Activated naive CD4-positive, alpha-beta T cell treated with anti-CD3 and anti-CD28 coated beads, Interleukin-2, amount 50 U/mL, for 72 hours (primary cell): ENCODE results near the gene UBE2O. TPM values are rescaled to one million over a fixed set of nuclear protein-coding genes. Genes with fewer than 3 reads are reported as not detected.

Source experiments
- ATAC-seq, 2 donors: fragments of 150-1000 bp; cut with Tn5 transposase; 2 replicates each; pipeline ENCODE4 v1.10.0; 2021; ENCODE audit warnings: mild to moderate bottlenecking in 2 of 2, moderate library complexity in 2 of 2
- DNase-seq, 2 donors: peaks; one replicate each; pipeline ENCODE4 v3.0.0; 2021 to 2022; ENCODE audit warnings: low spot score in 2 of 2
- H3K27ac Mint-ChIP-seq, 2 donors: one replicate each; pipeline ENCODE4 v1.8.0; 2022; ENCODE audit warnings: mild to moderate bottlenecking in 2 of 2, mixed read lengths in 2 of 2
- H3K36me3 Mint-ChIP-seq, 2 donors: one replicate each; pipeline ENCODE4 v1.8.0; 2022; ENCODE audit warnings: mixed read lengths in 2 of 2
- H3K9me3 Mint-ChIP-seq, 2 donors: one replicate each; pipeline ENCODE4 v1.8.0; 2022; ENCODE audit warnings: mixed read lengths in 2 of 2
- total RNA-seq, 2 donors: library from RNA; stranded (reverse); gene quantifications; one replicate each; pipeline ENCODE4 v1.2.3, GENCODE V29; 2022

Gene UBE2O
- total RNA-seq, 2 donors from 2014 or later: 17.3 to 45.8 TPM

GRCh38 chr17:76381633-76382350, 71.2 kb downstream of the UBE2O start:
- DNase-seq (no peak), ATAC-seq (no peak)
- Mint-ChIP-seq H3K27ac (no peak overlapping the region), H3K9me3 (no peaks in the 10 kb centered on the region), H3K36me3 (no peaks in the 10 kb centered on the region)

DNA sequence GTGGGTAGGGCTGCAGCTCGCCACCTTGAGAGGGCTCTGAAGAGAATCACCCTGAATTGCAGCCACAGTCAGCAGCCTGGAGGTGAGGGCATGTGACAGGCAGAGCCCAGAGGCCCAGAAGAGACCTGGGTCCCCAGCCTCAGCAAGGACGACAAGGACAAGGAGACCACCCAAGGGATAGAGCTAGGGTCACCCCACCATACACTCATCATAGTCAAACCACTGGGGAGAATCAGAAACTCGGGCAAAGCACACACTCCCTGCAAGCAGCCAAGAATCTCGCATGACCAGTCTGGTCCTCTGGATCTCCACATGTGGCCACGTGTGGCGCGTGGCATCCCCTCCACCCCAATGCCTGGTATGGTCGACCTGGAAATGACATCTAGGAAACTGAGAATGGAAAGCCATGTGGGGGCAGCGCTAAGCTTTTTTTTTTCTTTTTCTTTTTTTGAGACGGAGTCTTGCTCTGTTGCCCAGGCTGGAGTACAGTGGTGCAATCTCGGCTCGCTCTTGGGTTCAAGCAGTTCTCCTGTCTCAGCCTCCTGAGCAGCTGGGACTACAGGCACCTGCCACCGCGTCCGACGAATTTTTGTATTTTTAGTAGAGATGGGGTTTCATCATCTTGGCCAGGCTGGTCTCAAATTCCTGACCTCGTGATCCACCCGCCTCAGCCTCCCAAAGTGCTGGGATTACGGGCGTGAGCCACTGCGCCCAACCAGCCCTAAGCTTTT, 73.1 kb downstream of the UBE2O start:
- ATAC-seq: no peak
- H3K9me3 Mint-ChIP-seq: no peaks in the 10 kb centered on the region
- DNase-seq: no peak
- no peak overlapping the region for H3K27ac Mint-ChIP-seq
- no peaks in the 10 kb centered on the region for H3K36me3 Mint-ChIP-seq

- no peak for ATAC-seq
Measured at GRCh38 chr17:76379275-76379641, 73.7 kb downstream of the UBE2O start.

GRCh38 chr17:76378548-76379274, 74.2 kb downstream of the UBE2O start:
- Mint-ChIP-seq H3K27ac (no peak overlapping the region), H3K9me3 (no peaks in the 10 kb centered on the region), H3K36me3 (no peaks in the 10 kb centered on the region)
- DNase-seq: no peak
- no peak for ATAC-seq

More at GRCh38 chr17:76379275-76379641, 73.7 kb downstream of the UBE2O start:
- no peak overlapping the region for H3K27ac Mint-ChIP-seq
- H3K36me3 Mint-ChIP-seq: no peaks in the 10 kb centered on the region
- no peaks in the 10 kb centered on the region for H3K9me3 Mint-ChIP-seq
- no peak for DNase-seq

DNA sequence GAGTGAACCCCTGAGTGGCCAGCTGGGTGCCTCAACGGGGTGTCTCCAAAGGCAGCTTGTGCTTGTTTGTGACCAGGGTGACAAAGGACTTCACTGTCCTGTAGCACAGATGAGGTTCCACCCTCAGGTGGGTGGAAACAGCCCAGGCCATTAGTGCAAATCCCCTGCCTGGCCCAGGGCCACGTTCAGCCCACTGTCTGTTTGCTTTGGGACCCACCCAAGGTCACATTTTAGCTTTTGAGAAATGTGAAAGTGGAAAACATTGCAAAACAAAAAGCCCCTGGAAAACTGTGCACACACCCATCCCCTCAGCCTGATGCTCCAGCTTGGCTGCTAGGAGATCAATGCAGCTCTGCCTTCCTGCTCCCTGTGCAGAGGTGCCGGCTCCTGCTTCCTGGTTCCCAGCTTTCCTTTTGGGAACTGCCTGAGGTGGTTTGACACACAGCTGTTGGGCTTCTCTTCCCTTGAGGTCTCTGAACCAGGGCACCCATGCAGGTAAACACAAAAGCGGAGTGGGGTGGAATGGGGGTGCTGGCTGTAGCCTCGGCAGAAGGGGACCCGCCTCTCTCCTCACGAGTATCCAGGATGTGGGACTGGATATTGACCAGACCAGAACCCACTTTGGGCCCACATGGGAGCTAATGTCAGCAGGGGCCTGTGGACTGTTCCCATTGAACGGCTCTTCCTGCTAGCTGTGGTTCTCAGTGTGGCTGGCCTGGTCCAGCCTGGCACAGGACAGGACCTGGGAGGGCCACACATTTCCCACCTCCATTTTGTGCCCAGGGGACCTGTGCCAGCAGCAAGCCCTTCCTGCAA, 76.4 kb downstream of the UBE2O start:
- DNase-seq (no peak), ATAC-seq (no peak)
- H3K36me3 Mint-ChIP-seq: no peaks in the 10 kb centered on the region
- H3K27ac Mint-ChIP-seq: no peak overlapping the region
- no peaks in the 10 kb centered on the region for H3K9me3 Mint-ChIP-seq

- no peaks in the 10 kb centered on the region for H3K36me3 Mint-ChIP-seq
- H3K27ac Mint-ChIP-seq: no peak overlapping the region
- no peaks in the 10 kb centered on the region for H3K9me3 Mint-ChIP-seq
- DNase-seq (no peak), ATAC-seq (peak in 1 of 2 donors; percentile 79)
Measured at GRCh38 chr17:76371656-76372628, 81.0 kb downstream of the UBE2O start.

- DNase-seq (no peak), ATAC-seq (peak in 1 of 2 donors; percentile 46)
- H3K27ac Mint-ChIP-seq: no peak overlapping the region
- H3K9me3 Mint-ChIP-seq: no peaks in the 10 kb centered on the region
- H3K36me3 Mint-ChIP-seq: no peaks in the 10 kb centered on the region
Measured at GRCh38 chr17:76370261-76370993, 82.5 kb downstream of the UBE2O start.

DNA sequence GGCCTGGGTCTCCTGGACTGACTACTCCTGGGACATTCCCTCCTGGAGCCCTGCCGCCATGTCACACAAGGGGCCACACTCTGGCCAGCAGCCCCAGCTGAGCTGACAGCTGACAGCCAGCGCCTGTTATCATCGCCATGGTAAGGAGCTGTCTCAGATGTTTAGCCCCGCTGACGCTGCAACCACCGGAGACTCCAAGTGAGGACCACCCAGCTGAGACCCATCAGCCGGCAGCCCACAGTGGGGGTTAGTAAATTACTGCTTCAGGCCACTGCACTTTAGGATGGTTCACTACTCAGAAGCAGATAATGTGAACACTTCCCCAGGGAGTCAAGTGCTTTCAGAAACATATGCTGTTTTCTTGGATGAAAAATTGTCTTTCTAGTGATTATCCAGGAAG, 83.1 kb downstream of the UBE2O start:
- H3K9me3 Mint-ChIP-seq: no peaks in the 10 kb centered on the region
- ATAC-seq: no peak
- no peak overlapping the region for H3K27ac Mint-ChIP-seq
- no peaks in the 10 kb centered on the region for H3K36me3 Mint-ChIP-seq
- DNase-seq: no peak

GRCh38 chr17:76369379-76369778, 83.6 kb downstream of the UBE2O start:
- DNase-seq (no peak), ATAC-seq (no peak)
- no peaks in the 10 kb centered on the region for H3K36me3 Mint-ChIP-seq
- H3K9me3 Mint-ChIP-seq: no peaks in the 10 kb centered on the region
- H3K27ac Mint-ChIP-seq: no peak overlapping the region

DNA sequence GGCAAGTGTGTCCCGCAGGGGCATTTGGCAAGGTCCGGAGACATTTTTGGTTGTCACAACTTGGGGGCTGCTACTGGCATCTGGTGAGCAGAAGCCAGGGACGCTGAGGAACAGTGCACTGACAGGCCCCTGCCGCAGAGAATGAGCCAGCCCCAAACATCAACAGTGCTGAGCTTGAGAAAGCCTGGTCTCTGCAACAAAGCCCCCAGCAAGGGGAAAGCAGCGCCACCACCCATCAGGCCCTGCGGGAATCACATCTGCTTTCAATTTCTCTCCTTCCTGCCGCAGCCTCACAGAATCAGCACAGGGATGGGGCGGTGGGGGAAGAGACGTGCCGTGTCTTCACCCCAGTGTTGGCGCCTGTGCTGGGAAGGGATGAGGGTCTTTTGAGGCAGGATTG, 84.4 kb downstream of the UBE2O start:
- Mint-ChIP-seq H3K36me3 (no peaks in the 10 kb centered on the region), H3K9me3 (no peaks in the 10 kb centered on the region), H3K27ac (no peak overlapping the region)
- DNase-seq (no peak), ATAC-seq (no peak)

DNA sequence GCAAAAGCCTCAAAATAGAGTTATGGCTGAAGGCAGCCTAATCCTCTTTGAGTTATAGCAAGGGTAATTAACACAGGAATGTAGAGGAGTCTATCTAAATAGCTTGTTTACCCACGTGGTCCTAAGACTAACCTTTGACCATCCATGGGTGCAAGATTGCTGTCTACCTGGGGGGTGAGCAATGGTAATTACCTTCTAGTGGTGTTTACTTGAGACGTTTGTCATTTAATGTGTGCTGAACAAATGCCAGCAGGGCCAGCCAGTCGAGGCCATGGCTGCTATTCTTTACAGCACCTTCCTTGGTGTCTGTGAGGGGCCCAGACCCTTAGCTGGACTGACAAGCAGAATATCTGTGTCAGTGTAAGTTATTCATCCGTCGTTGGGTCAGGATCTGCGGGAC, 85.3 kb downstream of the UBE2O start:
- H3K9me3 Mint-ChIP-seq: no peaks in the 10 kb centered on the region
- H3K36me3 Mint-ChIP-seq: no peaks in the 10 kb centered on the region
- DNase-seq (no peak), ATAC-seq (no peak)
- no peak overlapping the region for H3K27ac Mint-ChIP-seq

GRCh38 chr17:76366247-76366646, 86.7 kb downstream of the UBE2O start:
- DNase-seq: no peak
- Mint-ChIP-seq H3K9me3 (no peaks in the 10 kb centered on the region), H3K27ac (no peak overlapping the region), H3K36me3 (no peaks in the 10 kb centered on the region)
- ATAC-seq: no peak

GRCh38 chr17:76365256-76365903, 87.6 kb downstream of the UBE2O start:
- Mint-ChIP-seq H3K36me3 (no peaks in the 10 kb centered on the region), H3K9me3 (no peaks in the 10 kb centered on the region), H3K27ac (no peak overlapping the region)
- no peak for ATAC-seq
- DNase-seq: no peak

DNA sequence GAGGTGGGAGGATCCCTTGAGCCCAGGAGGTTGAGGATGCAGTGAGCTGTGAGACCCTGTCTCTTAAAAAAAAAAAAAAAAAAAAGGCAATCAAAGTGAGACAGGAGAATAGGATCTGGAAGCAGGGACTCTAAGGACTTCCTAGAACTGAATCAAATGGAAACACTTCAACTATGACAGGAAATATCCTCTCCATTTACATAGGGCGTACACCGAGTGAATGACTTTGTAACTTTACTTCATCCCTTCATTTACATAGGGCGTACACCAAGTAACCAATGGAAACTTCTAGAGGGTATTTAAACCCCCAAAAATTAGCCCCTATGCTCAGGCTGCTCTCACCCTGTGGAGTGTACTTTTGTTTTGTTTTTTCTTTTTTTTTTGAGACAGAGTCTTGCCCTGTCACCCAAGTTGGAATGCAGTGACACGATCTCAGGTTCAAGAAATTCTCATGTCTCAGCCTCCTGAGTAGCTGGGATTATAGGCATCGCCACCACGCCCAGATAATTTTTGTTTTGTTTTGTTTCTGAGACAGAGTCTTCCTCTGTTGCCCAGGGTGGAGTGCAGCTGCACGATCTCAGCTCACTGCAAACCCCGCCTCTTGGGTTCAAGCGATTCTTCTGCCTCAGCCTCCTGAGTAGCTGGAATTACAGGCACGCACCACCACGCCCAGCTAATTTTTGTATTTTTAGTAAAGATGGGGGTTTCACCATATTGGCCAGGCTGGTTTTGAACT, 89.7 kb downstream of the UBE2O start:
- no peaks in the 10 kb centered on the region for H3K36me3 Mint-ChIP-seq
- ATAC-seq: no peak
- H3K27ac Mint-ChIP-seq: no peak overlapping the region
- no peaks in the 10 kb centered on the region for H3K9me3 Mint-ChIP-seq
- no peak for DNase-seq
